ENCODE data around the gene DENND1A.
"Not testable (repeated sequence)": the region's sequence is repeated elsewhere in the genome, so short reads cannot be mapped to it uniquely, and the experiment has no call there.

Gene DENND1A, protein sequence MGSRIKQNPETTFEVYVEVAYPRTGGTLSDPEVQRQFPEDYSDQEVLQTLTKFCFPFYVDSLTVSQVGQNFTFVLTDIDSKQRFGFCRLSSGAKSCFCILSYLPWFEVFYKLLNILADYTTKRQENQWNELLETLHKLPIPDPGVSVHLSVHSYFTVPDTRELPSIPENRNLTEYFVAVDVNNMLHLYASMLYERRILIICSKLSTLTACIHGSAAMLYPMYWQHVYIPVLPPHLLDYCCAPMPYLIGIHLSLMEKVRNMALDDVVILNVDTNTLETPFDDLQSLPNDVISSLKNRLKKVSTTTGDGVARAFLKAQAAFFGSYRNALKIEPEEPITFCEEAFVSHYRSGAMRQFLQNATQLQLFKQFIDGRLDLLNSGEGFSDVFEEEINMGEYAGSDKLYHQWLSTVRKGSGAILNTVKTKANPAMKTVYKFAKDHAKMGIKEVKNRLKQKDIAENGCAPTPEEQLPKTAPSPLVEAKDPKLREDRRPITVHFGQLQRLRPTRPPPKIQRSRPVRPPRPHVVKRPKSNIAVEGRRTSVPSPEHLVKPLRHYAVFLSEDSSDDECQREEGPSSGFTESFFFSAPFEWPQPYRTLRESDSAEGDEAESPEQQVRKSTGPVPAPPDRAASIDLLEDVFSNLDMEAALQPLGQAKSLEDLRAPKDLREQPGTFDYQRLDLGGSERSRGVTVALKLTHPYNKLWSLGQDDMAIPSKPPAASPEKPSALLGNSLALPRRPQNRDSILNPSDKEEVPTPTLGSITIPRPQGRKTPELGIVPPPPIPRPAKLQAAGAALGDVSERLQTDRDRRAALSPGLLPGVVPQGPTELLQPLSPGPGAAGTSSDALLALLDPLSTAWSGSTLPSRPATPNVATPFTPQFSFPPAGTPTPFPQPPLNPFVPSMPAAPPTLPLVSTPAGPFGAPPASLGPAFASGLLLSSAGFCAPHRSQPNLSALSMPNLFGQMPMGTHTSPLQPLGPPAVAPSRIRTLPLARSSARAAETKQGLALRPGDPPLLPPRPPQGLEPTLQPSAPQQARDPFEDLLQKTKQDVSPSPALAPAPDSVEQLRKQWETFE
- 13.5 to 38.9 (median 22.4) reads per million in 18 experiments for total RNA-seq

DNA sequence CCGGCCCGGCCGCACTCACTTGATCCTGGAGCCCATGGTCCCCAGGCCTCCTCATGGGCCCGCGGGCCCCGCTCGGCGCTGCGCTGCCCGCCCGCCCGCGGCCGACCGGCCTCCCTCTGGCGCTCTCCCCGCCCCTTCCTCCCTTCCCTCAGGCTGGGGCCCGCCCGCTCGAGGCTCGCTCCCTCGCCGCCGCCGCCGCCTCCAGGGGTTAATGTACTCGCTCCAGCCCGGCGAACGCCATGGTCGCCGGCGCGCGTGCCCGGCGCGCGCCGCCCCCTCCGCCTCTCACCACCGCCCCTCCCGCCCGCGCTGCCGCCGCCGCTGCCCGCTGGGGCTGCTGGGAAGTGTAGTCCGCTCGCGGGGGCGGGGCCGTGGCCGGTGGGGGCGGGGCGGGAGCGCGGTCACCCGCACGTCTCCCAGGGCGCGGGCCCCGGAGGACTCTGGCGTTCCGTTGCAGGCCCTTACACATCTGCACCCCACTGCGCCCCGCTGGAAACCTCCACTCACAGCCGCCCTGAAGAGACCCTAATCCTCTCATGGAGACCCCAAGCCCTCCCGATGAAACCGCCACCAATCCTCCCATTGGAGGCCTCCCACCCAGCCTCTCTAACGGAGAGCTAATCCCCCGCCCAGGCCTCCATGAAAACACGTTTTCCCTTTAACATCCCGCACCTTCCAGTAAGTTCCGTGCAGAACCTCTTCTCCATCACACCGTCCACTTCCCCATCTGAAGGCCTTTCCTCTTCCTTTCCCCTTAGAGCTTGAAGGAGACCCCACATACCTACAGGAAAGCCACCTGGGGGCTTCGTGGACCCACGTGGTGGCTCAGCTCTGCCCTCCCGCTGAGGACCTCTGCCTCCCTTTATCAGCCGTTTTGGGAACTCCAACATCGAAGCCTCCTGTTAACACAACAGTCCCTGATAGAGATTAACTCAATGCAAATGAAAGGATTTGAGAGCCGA, at the start of gene DENND1A:
DENND1A (minus strand) TSS at position 257 of the 962 bp plus-strand sequence; CDS start at position 36, 221 bp downstream.
- DNase-seq, result peak; percentile 82

DNA sequence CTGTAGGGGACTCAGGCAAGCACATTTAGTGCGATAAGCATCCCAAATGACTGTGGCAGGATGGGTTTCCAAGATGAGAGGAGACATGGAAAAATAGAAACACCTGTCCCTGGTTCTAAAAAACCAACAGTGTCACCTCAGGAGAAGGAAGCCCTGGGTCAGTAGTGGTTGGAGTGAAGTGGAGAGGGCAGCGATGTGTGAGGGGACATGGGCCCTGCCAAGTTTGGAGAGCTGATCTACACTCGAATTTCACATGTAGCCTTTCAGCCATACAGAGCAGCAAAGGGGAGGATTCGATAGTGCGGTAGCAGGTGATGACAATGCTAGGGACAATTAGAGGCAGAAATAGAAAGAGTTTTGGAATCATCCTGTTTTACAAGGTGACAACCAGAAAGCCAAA, 49.1 kb upstream of the DENND1A start:
- no peak for DNase-seq

DNA sequence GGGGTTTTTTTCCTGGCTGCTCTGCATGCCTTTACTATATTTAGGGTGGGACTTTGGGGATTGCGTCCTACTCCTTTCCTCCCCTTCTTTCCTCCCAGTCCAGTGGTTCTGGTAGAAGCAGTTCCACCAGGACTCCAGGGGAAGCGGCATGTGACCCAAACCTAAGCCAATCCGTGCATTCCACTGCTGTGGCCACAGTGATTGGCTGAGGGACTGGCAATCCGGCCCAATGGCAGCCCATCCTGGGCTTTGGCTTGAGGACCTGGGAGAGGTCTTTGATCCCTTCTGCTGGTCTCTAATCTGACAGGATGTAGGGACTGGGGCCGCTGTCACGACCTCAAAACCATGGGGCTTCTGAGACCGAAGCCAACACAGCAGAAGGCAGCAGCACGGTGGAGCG, 46.7 kb upstream of the DENND1A start:
- not testable (repeated sequence) for DNase-seq

DNA sequence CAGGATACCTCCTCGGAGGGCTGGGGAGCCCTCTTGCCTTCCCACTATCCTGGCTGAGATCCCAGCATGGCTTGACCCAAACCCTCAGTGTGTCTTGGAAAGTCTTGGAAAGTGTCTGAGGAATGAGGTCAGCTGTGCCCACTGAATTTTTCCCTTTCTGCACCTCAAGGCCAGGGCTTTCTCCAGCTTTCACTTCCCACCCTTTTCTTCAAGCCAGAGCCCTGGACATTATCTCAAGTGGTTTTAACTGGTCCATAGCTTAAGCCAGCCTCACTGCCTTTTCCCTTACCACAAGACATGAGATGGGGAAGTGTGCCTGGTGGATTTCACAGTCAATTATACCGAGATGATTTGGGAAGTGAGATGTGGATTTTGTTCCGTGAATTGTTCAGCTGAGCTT, 45.9 kb upstream of the DENND1A start:
- no peak for DNase-seq

DNA sequence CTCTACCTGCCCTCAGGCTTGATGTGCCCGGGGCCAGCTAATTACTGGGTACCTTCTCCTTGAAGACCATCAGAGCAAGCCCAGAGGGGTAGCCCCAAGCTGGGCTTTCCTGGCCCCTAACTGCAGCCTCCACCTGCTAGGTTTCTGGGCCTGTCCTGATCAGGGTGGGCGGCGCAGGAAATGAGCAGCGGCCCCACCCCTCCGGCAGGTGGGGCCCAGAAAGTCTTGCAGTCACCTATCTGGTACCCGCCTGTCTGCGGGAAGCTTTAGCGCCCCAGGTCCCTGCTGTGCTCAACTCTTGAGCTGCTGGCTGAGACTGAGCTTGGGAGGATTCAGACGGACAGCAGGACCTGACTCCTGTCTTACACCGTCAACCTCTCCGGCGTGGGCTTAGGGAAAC, 44.5 kb upstream of the DENND1A start:
- DNase-seq, result no peak

DNA sequence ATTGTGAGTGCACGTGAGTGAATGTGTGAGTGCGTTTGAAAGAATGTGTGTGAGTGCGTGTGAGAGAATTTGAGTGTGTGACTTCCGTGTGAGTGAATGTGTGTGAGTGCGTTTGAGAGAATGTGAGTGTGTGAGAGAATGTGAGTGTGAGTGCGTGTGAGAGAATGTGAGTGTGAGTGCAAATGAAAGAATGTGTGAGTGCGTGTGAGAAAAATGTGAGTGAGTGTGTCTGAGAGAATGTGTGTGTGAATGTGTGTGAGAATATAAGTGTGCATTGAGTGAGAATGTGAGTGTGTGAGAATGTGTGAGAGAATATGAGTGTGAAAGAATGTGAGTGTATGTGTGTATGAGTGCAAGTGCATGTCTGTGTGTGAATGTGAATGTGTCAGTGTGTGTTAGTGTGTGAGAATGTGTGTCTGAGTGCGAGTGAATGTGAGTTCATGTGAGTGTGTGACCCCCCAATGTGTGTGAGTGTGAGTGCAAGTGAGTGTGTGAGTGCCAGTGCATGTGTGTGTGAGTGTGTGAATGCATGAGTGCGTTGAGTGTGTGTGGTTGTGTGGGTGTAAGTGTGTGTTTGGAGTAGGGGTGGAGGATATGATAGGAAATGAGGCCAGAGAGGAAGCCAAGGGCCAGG, 43.8 kb upstream of the DENND1A start:
- DNase-seq, result no peak

DNA sequence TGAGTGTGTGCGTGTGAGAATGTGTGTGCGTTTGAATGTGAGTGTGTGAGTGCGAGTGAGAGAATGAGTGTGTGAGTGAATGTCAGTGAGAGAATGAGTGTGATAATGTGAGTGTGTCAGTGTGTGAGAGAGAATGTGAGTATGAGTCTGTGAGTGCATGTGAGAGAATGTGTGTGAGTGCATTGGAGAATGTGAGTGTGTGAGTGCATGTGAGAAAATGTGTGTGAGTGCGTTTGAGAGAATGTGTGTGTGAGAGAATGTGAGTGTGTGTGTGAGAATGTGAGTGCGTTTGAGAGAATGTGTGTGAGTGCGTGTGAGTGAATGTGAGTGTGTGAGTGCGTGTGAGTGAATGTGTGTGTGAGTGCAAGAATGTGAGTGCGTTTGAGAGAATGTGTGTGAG, 42.7 kb upstream of the DENND1A start:
- no peak for DNase-seq

DNA sequence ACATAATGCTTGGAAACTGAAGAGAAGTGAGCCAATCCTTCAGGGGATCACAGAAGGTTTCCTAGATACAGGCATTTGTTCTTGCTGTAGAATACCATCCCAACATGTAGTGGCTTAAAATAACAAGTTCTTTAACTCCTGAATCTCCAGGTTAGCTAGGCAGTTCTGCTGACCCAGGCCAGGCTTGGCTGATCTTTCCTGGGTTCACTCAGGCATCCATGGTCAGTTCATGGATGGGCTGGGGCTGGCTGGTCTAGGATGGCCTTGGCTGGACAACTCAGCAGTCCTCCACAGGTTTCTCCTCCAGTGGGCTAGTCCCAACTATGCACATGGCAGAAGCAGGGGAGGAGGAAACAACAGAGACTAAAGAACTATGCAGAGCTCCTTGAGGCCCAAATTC, 37.4 kb upstream of the DENND1A start:
- no peak for DNase-seq

DNA sequence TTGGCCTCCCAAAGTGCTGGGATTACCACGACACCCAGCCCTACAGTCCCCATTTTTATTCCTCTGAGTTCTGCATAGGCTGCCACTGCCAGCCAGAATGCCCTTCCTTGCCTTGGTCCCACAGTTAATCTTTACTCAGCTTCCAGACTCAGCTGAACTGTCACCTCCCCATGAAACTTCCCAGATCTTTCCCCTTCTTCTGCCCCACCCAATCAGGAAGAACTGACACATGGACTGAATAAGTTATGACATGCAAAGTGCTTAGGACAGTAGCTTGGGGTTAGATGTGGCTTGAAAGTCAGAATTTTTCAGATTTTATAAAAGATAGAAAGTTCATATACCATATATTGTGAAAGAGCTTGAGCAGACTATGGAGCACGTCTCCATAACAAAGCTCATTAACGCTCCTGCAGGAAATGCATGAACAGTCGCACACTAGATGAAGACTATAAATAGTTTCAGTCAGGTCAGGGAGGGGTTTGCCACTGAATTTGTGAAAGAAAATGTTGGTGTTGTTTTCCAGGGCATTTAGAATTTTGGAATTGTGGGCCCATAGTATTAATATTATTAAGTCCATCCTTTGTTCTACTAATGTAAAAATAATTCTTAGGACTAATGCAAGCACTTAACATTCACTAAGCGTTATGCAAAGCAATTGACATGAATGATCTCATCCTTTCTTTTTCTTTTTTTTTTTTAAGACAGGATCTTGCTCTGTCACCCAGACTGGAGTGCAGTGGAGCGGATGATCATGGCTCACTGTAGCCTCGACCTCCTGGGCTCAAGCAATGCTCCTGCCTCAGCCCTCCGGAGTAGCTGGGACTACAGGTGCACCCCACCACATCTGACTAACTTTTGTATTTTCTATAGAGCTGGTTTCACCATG, 36.1 kb upstream of the DENND1A start:
- DNase-seq, result no peak

DNA sequence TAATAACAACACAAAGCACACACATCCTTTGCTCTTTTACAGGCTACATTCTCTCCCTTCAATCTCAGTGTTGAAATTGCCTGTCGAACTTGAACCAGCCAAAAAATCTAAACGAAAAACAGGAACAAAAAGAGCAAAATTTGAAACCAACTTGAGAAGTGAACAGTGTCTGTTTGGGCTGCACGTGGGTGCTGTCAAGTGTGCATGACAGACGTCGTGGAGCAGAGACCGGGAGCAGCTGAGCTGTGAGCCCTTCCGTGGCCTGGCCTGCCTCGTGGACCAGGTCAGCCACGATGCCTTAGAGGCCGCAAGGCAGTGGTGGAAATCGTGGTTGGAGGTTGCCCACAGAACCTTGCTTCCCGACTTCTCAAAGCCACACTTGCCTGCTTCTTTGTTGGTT, 34.8 kb upstream of the DENND1A start:
- DNase-seq, result peak; percentile 46 to 52

DNA sequence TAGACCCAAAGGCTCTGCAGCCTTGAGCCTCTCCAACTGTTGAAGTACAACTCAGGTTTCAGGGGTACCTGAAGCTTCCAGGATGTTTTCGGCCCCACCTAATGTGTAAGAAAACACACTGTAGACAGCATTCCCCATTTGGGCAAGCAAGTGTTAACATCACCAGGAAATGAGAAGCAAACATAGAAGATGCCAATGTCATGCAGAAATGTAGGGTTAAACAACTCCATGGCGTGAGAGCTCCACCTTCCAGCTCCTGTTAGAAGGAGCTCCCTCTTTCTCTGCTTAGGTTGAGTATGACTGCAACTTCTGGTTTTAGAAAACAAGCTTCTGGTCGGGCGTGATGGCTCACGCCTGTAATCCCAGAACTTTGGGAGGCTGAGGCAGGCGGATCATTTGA, 31.0 kb upstream of the DENND1A start:
- no peak for DNase-seq

DNA sequence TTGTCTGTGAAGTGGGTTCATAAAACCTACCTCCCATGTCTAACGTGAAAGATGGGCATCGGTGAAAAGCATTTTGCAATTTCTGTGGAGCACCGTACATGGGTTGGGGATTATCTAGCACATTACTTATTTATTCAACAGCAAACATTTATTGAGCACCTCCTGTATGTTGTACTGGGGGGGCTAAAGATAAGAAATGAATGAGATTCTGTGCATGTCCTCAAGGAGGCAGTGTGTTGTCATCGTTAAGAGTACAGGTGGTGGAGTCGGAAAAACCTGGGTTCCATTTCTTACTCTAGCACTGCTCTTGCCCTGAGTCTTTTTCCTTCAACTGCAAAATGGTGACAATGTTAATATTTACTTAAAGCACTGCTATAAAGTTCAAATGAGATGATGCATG, 30.4 kb upstream of the DENND1A start:
- peak in 1 of 2 donors; percentile 19 for DNase-seq

DNA sequence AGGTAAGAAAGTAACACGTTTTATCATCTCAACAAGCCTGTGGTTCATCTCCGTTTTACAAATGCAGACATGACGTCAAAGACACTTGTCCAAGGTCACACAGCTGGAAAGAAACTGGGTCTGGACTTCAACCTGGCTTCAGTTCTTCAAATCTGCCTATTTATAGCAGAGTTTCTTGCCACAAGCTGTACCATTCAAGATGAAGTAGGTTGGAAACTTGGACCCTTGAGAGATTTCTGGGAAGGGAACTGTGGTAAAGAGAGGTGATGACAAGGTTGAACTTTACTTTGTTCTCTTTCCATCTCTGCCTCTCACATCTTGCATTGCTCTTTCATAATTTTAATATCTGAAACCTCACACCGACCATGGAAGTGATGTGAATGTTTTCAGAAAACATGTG, 29.9 kb upstream of the DENND1A start:
- DNase-seq, result no peak

DNA sequence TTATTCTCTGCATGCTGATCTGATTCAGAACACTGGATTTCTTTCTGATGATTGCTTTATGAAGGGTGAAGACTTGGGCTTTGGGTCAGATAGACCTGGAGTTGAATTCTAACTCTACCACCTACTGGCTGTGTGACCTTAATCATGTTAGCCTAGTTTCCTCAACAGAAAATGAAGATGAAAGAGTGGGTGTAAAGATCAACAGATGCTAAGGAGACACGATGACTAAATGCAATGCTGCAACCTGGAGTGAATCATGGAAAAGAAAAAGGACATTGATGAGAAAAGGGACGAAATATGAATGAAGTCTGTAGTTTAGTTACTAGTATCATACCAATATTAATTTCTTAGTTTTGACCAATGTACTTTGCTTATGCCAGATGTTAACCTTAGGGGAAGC, 27.8 kb upstream of the DENND1A start:
- peak; percentile 6 to 9 for DNase-seq

DNA sequence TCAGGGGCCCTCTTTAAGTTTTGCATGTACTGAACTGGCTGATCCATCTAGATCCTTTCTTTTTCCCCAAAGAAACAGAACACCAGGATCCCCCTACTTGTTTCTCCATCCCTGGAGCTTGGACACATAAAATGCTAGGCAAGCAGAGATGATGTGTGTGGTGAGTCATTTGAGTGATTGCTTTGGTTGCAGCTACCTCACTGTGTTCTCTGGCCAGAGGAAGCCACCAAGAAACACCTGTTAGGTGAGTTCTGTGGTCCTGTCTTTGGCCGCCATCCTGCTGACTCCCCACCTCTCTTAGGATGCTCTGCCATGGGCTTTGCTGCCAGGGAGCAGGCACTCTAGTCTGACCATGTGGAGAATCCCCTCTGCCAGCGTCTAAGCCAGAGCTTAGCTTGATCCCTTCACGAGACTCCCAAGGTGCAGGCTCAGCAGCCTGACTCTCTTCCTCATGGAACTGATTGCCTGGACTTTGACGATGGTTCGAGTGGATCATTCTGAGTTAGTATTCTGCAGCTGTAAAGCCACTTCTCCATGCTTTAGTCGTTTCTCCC, 27.3 kb upstream of the DENND1A start:
- no peak for DNase-seq

DNA sequence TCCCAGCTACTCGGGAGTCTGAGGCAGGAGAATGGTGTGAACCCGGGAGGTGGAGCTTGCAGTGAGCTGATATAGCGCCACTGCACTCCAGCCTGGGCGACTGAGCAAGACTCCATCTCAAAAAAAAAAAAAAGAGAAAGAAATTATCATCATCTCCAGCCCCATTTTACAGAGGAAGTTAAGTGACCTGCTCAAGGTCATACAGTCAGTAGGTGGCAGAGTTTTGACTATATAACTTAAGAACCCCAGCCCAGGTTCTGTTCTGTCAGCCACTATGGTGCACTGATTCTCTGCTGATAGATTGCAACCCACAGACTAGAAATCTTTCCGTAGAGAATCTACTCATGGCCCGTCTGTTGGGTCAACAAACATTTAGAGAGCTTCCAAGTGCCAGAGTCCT, 25.7 kb upstream of the DENND1A start:
- DNase-seq, result no peak

DNA sequence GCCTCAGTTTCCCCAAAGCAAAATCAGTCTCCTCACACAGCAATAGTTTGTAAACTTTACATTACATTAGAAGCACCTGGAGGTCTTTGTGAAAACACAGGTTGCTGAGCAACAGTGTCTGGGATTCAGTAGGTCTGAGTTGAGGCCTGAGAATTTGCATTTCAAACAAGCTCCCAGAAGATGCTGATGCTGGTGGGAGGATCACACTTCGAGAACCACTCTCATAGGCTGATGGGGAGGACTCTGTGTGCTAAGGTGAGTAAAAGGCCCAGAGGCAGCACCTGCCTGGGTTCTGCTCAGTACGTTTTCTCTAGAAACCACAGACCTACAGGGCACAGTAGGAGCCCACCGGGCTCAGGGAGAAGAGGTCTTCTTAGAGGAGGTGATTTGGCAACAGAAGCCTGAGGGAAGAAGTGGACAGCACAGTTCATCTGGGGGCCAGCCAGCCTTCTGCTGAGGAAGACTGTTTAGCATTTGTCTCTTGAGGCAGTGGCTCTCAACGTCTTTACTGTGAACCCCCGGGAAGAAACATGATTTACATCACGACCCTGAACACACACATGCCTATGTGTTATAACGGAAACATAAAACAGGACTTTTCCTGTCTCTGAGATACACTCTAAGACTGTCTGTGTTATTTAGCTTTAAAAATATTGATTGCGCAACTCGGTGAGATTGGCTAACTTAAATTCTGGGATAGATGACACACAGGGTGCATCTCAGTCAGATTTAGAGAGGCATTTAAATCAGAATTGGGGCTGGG, 24.8 kb upstream of the DENND1A start:
- peak in 1 of 2 donors; percentile 37 for DNase-seq

DNA sequence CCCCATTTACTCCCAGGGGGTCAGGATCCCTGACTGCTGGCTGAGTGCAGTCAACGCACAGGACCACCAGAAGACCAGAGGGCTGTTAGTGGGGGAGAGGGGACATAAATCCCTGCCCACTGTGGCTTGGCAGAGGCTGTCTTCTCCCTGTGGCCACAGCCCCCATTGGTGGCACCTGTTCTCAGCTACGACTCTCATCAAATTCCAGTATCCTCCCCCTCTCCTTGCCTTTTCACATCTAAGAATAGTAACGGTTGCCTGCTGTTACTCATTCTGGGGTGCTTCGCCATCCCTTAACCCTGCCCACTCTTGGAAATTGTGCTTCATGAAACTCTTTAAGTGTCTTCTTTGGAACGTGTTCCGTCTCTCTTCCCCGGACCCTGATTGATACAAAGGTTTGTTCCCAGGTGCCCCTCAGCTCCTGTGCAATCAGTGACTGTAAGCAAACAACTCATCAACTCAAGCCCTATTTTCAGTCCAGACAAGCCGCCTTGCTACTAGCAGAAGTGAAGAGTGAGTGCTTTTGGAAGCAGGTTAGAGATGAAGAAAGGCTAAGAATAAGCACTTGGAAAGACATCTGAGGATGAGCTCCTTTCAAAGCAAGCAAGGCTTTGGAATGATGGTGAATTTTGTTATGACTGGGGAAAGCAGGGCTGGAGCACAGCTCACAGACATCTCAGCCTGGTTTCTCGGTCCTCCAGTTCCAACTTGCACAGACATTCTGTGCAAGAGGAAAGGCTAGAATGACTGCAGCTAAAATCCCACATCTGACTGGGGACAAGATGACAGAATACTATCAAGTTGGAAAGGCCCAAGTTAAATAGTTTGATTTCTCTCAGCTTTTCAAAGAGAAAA, 22.9 kb upstream of the DENND1A start:
- DNase-seq, result no peak

Measured in inflammatory macrophage (primary cell).